ENCODE results near the gene SLC29A3.

SLC29A3 gene

DNA sequence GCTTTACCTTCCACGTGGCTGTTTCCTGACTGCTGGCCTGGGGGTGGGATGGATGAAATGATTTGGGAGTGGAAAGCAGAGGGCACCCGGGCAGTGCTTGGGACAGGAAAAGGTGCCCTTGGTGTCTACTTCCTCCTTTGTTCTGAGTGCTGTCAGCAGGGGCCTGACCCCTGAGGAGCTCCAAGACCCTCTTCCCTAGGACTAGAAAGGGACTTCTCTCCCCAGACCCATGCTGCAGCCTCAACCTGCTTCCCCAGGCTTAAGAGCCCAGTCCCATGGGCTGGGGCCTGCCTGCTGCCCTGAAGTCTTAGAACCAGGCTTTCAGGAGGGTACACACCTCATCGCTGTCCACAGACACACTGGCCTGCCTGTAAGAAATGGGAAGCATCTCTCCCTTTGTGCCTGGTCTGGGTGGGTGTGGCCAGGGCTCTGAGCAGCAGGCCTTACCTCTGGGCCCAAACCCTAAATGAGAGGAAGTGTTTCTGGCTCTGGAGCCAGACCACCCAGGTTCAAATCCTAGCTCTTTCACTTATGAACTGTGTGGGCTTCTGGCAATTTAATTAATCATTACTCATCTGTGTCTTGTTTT, 90.6 kb downstream of the SLC29A3 start:
- DNase-seq (ENCODE audit: low read depth in 2 of 3, low spot score in 1 of 3), result no peak
